Astrocyte (in vitro differentiated cells and primary cell): ENCODE measurements around the gene ABCC11.

ENCODE experiments used
- CTCF ChIP-seq: IDR thresholded peaks from 2 replicates; pipeline ENCODE4 v1.5.1; 2011; ENCODE audit warnings: low read depth, mild to moderate bottlenecking, inconsistent platforms, low read length, moderate library complexity; ENCODE audit not compliant: insufficient read depth
- EZH2 ChIP-seq: IDR thresholded peaks from 2 replicates; pipeline ENCODE4 v1.6.1; 2012; ENCODE audit warnings: mild to moderate bottlenecking, low read length, inconsistent platforms; ENCODE audit not compliant: insufficient read depth

- TF ChIP-seq CTCF (no peak), EZH2 (no peak)
Observed at GRCh38 chr16:48193846-48194245, 53.5 kb downstream of the ABCC11 start.
